GM04504 (cell line): ENCODE results near the gene ARHGEF4.

ENCODE experiments used
- DNase-seq: peaks from one replicate; pipeline ENCODE4 v3.0.0-alpha.2; 2012; ENCODE audit warnings: low read depth

Gene ARHGEF4

GRCh38 chr2:130834931-130835765 lies 1.6 kb upstream of the ARHGEF4 start:
- DNase-seq, result no peak

DNA sequence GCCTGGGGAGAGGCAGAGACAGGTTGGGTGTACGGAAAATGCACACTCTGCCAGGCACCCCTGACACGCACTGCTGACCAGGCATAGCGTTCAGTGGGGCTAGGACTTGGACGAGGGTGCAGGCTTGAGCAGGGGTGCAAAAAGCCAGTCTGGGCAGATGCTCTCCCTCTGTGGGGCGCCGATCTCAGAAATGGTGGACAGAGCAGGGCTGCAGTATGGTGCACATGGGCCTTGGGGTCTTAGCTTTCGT lies 1.0 kb upstream of the ARHGEF4 start:
- no peak for DNase-seq

DNA sequence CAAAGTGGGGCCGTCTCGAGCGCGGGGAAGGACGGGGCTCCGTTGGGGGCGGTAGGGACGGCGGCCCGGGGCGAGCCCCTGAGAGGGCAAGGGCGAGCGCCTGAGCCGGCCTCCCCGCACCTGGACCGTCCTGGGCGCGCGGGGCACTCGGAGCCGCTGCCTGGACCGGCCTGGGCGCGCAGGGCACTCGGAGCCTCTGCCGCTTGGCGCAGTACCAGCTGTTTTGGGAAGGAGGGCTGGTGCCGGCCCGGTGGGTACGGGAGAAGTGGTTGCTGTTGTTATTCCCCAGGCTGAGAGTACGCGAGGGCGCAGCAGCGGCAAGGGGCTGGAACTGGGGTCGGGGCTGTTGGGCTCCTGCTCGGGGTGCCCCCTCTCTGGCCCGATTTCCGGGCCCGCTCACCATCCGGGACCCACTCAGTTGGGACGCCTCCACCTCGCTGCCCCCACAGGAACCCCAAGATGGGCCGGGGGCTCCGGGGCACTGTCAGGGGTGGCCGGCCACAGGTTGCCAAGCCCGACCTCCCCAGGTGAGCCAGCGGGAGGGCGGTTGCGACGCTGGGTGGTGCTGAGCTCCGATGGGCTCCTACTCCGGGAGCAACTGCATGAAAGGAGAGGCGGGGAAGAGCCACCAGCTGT lies 579 bp downstream of the ARHGEF4 start:
- DNase-seq, result no peak

DNA sequence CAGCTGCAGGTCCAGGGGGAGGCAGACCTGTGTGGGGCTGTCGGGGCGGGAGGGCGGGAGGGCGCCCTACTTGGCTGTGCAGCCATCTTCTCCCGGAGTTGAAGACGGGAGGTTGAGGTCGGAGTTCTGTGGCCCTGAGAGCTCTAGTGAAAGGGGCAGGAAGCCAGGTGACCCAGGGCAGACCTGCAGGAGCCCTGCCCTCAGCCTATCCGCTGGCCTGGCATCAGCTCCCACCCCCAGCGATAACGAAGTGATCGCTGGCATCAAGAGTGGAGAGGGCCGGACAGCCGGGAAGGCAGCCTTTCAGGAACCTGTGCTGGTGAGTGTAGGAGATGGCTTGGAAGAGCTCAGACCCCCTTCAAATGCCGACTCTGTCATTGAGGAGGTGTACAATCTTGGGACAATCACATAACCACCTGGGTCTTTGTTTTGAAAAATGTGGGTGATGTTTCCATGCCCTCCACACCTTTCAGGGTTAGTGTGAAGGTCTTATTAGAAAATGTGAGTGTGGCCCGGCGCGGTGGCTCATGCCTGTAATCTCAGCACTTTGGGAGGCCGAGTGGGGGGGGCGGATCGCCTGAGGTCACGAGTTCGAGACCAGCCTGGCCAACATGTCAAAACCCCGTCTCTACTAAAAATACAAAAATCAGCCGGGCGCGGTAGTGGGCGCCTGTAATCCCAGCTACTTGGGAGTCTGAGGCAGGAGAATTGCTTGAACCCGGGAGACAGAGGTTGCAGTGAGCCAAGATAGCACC lies 1.3 kb downstream of the ARHGEF4 start:
- DNase-seq, result no peak

GRCh38 chr2:130839011-130839780 lies 2.5 kb downstream of the ARHGEF4 start:
- DNase-seq, result no peak

DNA sequence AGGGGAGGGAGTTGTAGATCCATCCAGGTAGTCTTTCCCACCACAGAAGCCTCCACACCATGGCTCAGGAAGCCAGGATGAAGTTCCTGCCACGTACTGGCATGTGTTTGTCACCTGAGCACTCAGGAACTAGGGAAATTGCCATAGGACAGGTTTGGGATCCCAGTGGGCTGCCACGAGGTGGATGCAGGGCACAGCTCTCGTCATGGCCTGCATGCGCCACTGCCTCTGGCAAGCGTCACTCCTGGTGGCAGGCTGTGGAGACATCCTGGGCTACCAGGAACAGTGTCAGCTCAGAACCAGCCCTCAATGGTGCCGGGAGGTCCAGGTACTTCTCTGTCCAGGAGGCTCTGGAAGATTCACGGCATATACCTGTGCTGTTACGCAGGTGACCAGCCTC lies 3.8 kb downstream of the ARHGEF4 start:
- no peak for DNase-seq

DNA sequence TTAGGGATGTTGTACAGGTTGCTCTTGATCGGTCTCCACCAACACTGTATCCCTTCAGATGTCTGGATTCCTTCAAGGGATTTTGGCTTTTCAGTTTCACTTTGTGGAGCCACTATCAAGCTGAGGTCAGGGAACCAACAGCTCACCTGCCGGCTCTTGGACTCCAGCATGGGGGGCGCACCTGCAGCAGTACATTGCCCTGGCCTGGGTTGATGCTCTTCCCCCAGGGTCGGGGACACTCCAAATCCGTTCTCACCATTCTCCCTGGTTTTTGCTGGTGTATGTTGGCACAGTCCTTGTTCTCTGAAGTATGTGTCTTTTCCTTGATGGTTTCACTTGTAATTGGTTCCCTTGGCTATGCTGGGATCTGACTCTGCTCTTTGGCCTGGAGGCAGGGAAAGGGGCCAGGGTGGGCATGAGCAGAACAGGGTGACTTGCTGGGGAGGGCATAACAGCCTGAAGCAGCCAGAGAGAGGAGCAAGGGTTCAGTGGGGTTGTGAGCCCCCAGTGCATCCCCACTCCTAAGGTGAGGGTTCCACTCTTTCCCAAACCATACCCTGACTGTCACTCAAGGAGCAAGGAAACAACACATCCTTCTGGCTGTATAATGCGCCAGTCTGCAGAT lies 5.1 kb downstream of the ARHGEF4 start:
- DNase-seq, result no peak

DNA sequence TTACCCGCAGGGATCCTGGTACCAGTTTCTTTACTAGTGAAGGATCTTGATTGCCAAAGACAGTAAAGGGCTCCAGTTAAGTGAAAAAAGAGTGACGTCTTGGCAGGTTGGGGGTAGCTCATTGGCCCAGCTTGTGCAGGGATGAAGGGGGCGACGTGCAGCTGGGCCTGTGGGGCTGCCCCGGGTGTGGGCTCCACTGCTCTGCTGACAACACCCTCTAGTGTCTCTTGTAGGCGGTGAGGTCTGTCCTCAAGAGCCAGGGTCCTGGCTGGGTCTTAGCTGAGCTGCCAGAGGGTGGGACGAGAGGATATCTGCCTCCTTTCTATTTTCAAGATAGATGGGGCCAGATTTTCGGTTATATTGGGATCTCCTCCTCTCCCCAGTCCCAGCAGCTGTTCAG lies 6.1 kb downstream of the ARHGEF4 start:
- DNase-seq, result no peak

GRCh38 chr2:130843321-130843985 lies 6.7 kb downstream of the ARHGEF4 start:
- DNase-seq, result no peak

DNA sequence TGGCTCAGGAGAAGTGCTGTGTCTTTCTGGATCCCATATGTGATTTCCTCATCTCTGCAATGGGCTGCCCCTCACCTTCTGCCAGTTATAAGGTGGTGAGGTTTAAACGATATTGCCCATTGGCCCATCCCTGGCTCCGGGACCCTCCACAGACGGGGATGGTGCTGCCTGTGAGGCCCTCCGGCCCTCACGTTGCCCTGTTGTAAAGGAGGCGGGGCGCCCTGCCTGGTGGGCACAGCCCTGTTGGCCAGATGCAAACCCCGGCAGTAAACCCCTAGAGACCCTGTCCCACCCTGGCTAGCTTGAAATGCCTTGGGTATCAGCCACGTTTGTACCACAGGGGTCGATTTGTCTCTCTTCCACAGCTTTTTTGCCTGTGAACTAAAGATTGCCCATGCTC lies 7.4 kb downstream of the ARHGEF4 start:
- DNase-seq, result no peak

- DNase-seq, result no peak
These were observed 8.9 kb downstream of the ARHGEF4 start for GRCh38 chr2:130845505-130846085.

GRCh38 chr2:130846233-130846632 lies 9.5 kb downstream of the ARHGEF4 start:
- DNase-seq, result no peak

DNA sequence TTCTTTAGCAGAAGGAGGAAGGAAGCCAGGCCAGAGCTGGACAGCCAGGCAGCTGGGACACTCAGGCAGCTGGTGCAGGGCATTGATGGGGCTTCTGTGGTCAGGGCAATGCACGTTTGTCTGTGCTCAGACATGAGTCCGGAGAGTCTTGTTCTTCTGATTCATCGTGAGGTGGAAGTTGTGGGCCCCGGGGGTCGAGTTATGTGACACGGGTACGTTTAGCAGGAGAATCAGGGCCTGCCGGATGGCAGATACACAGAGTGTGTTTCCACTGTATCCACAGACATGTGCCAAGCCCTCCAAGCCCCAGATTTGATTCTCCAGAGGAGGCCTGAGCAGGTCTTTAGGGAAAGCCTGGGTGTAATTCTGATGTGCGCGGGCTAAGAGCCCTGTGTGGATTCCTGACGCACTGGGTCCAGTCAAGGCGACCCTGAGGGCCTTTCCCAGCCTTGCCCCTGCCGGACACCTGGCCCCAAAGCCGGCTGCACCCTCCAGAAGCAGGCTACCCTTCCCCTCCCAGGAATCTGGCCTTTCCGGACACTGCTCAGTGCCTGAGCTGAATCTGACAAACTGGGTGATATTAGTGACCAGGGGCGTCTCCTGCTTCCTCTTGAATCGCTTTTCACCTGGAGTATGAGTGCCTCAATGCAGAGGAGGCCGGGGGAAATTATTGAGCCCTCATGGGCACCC lies 10.1 kb downstream of the ARHGEF4 start:
- no peak for DNase-seq

GRCh38 chr2:130847776-130848525 lies 11.2 kb downstream of the ARHGEF4 start:
- DNase-seq, result no peak

DNA sequence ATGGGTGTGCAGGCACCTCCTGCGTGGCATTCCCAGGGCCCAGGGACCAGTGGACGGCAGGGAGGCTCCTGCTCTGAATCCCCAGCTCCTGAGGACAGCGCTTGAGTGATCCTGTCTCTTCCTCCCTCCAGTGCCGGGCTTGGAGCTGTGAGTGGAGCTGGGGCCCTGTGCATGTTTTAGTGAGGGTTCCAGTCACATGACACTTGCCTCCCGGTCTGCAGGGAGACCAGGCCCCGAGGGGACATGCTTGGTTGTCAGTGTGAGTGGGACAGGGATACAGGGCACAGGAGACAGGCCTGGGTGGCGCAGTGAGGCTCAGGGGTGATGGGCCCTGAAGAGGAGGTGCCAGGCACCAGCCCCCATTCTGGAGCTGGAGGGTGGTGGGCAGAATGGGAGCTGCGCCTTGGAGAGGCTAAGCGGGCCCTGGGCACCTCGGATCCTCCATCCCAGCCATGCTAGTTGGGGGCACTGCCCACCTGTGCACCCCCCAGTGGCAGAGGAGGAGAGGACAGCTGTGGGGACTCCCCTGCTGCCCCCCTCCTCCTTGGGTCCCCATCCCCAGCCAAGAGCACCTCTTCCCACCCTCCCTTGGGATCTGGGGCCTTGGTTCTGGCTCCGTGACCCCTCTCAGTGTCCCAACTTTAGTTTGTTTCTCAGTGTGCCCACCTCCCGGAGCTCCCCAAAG lies 12.0 kb downstream of the ARHGEF4 start:
- no peak for DNase-seq

GRCh38 chr2:130849896-130850787 lies 13.4 kb downstream of the ARHGEF4 start:
- DNase-seq, result no peak

GRCh38 chr2:130850788-130851623 lies 14.3 kb downstream of the ARHGEF4 start:
- DNase-seq, result no peak
